ENCODE measurements around the gene NCKAP5.
"Not testable (repeated sequence)": the region's sequence is repeated elsewhere in the genome, so short reads cannot be mapped to it uniquely, and the experiment has no call there.

Gene NCKAP5

DNA sequence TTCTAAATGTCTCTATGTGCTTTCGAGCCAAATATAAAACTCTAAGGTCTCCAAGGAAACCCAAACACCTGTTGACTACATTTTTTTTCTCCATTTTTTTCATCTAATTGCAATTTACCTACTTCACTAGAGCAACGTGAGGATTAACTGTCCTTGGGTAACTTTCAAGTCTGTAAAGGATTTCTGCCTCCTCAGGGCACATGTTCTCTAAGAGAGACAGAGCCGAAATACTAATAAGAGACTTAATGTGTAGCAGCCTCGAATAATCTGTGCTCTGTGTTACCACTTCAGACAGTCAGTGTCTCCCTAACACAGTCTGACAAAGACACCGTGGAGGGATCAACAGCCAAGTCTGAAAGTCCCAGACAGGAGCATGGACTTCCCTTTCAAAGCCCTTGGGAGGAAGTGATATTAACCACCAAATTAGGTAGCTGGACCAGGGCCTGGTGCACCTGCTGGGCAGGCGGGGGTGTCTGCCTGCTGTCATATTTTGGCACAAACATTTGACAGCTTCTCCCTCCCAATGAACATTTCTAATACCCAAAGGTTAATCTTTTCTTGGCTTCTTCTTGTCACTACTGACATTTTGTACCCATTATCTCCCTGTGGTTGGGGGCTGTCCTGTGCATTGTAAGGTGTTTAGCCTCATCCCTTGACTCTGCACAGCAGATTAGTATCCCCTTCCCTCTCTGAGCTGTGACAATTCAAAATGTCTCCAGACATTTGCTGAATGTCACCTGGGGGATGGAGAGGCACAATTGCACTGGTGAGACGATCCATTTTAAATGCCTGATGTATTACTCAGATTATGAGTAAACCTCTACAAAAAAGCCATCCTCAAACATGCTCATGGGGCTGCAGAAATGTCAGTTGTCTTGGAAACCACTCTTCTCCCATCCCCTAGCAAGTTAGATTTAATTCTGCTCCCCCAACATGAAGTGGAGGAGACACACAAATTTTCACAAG lies 852.6 kb downstream of the NCKAP5 start:
- no peak for DNase-seq (ENCODE audit: low read depth)

DNA sequence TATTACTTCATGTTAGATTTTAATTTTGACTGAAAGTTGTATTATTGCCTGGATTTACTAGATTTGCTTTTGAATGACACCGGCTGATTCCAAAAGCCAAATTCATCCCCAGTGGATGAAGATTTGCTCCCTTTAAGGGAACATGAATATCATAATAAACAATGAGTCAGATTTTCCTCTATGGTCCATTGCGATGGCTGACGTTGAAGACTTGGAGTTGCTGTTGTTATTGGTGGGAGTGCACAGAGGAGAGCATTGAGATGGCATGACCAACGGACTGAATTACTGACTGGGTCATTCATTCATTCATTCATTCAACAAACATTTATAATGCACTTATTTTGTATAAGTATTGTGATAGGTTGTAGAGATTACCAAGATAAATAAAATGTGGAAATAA lies 864.9 kb downstream of the NCKAP5 start:
- DNase-seq (ENCODE audit: low read depth) = no peak

DNA sequence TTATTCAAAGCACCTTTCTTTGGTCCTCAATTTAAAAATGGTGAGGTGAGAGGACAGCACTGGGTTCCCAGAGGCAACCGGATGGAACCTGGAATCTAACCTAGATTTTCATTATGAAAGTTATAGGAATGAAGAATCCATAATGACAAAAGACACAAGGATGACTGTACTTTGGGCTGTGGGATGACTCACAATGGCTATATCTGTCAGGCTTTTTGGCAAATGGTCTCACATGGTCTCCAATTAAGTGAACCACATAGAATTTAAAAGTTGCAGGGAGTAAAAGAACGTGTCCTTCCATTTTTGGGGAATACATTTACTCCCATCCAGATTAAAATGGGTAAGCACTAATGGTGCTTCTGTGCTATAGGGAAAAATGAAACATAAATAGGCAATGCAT lies 866.5 kb downstream of the NCKAP5 start:
- DNase-seq (ENCODE audit: low read depth) = no peak

DNA sequence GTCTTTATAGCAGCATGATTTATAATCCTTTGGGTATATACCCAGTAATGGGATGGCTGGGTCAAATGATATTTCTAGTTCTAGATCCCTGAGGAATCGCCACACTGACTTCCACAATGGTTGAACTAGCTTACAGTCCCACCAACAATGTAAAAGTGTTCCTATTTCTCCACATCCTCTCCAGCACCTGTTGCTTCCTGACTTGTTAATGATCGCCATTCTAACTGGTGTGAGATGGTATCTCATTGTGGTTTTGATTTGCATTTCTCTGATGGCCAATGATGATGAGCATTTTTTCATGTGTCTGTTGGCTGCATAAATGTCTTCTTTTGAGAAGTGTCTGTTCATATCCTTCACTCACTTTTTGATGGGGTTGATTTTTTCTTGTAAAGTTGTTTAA lies 868.5 kb downstream of the NCKAP5 start:
- not testable (repeated sequence) for DNase-seq (ENCODE audit: low read depth)

DNA sequence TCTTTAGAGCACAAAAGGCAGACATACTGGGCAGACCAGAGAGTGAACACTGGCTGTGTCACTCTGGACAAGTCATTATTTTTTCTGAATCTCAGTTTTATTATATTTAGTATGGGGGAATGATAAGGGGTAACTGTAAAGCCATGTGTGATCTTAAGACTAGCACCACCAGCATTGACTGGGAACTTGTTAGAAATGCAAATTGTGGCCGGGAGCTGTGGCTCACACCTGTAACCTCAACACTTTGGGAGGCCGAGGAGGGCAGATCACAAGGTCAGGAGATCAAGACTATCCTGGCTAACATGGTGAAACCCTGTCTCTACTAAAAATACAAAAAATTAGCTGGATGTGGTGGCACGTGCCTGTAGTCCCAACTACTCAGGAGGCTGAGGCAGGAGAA lies 869.9 kb downstream of the NCKAP5 start:
- not testable (repeated sequence) for DNase-seq (ENCODE audit: low read depth)

DNA sequence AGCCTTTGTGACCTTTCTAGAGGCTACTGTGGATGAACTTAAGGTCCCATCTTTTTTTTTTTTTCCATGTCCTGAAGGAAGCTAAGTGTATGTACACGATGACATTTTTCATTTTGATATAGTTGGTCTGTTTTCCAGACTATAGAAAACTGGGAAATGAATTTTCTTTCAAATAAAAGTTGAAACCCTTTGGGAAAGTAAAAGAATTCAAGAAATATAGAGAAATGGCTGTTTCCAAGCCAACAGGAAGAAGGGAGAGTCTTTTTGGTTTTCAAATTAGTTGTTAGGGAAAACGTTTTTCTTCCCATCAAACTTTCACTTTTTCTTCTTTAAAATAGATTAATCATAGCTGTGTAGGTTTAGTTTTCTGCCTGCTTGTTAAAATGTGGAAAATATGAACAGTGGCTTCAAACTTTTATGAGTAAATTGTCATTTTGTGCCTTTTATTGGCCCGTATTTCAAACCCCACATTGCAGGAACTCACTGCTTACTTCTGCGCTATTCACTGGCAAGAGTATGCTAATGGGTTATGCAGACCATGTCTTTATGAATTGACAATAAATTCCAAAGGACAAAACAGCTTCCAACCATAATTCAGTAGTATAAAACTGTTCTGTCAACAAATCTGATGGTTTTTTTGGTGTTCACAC lies 870.6 kb downstream of the NCKAP5 start:
- no peak for DNase-seq (ENCODE audit: low read depth)

DNA sequence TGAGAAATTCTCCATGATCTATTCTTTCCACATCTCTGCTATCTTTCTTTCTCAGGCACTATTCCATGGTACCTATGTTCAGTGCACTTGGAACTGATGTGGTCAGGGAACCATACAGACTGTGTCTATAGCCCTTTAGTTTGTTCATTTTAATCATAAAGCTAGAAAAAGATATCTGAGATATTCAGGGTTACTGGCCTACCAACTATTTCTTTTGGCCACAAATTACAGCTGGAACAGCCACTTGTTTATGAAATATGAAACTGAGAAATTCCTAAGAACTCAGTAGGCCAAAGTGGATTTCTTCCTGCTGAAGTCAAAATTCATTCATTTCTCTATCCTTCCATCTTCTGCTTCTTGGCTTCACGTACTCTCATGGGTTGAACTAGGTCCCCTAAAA lies 875.4 kb downstream of the NCKAP5 start:
- no peak for DNase-seq (ENCODE audit: low read depth)

DNA sequence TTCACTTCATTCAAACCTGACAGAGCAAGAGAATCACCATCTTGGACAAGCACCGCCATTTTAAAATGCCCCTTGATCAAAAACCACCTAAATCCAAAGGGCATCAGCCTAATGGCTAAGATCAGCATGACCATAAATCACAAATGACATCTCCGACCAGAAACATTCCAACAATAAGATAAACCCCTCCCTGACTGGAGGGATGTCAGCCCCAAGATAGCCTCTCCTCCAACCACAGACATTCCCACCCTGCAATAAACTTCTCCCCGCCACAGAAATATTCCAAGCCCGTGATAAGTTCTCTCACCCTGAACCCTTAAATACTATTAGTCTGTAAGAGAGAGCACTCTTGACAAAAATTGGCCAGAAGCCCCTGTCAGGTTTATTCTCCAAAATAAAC lies 876.7 kb downstream of the NCKAP5 start:
- no peak for DNase-seq (ENCODE audit: low read depth)

DNA sequence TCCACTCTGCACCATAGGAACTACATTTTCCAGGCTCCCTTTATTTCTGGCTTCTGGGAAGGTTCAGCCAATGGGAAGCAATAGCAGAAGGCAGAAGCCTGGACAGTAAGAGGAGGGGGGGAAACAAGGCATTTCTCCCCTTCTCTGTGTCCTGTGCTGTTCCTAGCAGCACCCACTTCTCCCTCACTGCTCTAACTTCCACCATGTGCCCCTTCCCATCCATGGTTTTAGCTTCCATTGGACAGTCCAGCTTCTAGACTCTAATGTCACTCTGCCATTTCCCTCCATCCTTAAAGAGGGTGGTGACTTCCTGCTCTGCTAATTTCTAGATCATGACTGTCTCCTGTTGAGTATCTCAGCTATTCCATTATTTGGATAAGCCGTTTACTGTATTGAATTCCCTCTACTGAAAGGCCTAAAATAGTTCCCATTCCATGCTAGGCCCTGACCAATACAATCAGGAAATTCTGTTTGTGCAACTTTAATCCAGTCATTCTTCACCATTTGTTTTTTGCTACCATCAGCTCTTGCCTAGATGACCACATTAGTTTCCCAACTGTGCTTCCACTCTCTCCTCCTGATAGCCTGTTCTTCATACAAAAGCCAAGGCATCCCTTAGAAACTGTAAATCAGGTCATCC lies 877.5 kb downstream of the NCKAP5 start:
- no peak for DNase-seq (ENCODE audit: low read depth)

DNA sequence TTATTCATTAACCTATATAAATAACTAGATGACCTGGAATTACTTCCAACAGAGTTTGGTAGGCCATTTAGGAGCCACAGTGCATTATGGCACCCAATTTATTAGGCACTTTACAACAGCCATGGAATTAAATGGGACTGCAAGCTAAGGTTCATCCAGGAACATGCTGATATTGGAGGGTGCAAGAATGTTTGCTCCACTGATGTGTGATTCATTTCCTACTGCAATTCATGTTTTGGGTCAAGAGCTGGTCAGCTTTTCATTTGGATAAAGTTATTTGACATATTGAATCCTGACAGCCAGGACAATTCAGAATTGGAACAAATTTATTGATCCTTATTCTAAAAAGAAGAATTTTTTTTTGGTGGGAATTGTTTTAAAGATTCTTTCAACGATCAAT lies 886.5 kb downstream of the NCKAP5 start:
- DNase-seq (ENCODE audit: low read depth) = no peak

DNA sequence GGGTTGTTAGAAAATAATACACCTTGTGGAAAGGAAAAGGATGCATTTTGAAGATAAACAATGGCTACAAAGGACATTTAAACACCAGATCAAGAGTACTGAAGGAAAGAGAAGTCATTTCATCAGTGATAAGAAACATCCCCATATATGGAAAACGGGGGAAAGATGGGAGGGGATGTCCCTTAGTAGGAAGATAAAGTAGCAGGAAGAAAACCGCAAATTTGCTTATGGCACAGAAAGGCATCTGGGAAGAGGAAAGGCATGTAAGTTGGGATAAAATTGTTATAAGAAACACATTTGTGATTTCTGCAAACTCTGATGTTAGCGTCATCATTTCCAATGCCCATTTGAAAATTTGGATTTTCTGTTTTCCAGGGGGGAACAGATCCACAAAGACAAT lies 887.7 kb downstream of the NCKAP5 start:
- DNase-seq (ENCODE audit: low read depth) = no peak

DNA sequence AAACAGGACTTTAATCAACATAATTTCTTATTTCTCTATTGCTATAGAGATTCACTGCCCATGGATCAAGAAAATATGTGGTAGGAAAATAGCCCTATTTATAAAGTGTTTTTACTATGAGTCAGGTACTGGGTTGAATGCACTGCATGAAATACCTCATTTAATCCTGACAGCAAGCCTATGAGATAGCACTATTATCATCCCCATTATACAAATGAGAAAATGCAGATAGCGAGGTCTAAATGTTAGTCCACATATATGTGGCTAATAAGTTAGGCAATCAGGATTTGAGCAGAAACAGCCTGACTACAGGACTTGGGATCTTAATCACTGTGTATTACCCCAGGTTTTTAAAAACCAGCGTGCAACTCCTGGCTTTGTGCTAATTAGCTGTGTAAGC lies 889.8 kb downstream of the NCKAP5 start:
- DNase-seq (ENCODE audit: low read depth) = no peak

DNA sequence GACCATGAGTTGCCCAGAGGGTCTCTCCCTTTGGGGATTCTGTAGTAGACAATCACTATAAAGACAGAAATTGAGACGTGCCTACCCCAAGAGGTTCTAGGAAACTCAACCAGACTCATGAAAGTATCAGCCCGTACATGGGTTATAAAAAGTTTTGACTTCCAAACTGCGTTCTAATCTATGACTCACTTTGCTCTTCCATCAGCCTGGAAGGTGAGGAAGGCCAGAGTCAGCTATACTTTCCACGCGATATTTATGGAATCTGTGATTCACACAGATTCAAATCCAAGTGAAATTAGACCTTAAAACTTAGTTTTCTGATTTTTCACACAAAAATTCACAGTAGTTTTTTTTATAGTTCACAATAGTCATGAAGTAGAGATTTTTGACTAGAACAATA lies 890.6 kb downstream of the NCKAP5 start:
- no peak for DNase-seq (ENCODE audit: low read depth)

DNA sequence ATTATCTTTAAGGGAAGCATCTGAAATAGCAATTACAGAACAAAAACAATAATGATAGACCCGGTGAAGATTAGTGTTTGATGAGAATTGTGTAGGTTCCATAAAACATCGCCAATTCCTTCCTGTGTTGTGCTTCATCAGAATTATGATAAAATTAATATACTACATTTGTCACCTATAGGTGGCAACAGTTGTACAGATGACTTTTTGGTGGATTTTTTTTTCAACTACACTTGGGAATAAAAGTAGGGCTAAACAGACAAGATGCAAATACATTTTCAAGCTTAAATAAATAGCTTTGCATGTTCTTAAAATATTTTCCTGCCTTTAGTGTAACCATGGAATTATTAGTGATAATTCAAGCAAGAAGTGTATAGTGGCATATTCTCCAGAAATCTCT lies 891.3 kb downstream of the NCKAP5 start:
- DNase-seq (ENCODE audit: low read depth) = no peak

DNA sequence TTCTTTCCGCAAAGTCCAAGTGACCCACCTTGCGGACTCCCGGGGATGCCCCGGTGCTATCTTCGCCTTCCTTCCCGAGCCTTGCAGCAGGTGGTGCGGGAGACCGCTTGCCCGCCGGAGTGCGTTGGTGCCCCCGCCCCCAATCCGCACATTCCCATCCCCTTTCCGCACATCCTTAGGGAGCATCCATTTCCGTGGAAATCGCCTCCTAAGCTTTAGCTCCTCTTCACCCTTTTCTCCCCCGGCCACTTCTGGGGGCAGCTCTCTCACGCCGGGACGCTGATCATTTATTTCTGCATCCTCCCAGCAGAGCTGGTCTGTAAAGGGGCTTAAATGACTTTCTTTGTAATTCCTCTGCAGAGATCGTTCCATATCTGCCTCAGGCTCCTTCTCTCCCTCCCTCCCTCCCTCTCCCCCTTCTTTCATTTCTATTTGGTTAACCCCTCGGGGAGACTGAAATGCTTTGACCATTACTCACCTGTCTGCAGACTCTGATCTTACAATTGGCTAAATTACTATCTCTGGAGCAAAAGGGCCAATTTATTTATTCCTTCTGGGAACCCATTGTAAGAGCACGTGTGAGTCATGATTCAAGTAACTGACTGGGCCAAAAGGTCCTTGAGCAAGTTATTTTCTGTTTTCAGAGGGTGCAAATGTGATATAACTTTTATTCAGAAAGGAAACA lies 897.0 kb downstream of the NCKAP5 start:
- no peak for DNase-seq (ENCODE audit: low read depth)

DNA sequence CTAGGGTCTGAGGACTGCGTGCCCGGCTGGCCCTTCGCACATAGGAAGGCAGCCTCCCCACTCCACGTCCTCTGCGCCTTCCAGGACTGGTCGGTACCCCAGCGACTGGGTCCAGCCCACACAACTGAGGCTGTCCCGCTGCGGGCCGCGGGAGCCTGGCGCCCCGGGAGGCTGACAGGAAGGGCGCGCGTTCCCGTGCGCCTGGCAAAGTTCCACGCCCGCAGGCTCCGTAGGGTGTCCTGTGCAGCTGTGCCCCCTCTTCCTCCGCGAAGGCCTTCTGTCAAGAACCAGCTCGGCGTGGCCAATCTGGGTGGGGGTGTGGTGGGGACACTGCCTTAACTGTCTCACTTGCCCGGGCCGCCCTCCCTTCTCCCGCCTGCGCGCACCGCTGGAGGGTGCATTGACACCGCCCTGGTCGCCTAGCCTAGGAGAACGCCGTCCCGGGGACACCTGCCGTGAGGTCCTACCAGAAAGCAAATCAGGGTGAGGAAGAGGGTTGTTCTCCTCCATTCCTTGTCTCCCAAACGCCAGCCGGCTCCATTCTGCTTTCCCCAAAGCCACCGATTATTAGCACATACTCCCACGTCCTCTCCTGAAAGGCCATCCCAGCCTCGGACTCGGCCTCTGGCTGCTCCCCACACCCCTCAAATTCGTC lies 897.6 kb downstream of the NCKAP5 start:
- DNase-seq (ENCODE audit: low read depth) = no peak

DNA sequence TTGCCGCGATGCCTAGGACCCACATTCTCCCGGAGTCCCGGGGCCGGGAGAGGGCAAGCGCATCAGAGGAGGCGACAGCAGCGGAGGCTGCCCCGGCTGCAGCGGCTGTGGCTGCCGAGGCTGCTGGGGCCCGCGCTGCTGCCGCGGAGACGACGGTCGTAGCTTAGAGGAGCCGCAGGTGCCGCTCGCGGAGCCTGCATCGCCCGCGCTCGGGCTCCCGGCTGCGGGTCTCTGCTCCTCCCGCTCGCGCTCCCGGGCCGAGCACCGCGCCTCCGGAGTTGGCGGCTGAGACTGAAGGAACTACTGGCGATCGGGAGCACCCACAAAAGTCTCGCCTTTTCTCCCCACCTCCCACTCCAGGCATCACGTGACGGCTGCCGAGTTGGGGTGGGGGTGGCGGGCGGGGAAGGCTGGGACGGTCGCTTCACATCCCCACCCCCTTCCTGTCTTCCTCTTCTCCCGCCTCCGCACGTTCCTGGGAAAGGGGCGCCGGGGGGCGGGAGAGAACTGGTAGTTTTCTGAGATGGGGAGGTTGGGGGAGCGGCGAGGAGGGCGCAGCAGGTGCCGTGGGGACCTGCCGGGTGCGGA lies 898.3 kb downstream of the NCKAP5 start, which contains the start of gene LYPD1:
Gene LYPD1, minus strand, starts transcription at position 298 of the 588 bp plus-strand sequence. Its CDS starts 273 bp downstream, at position 25.
- no peak for DNase-seq (ENCODE audit: low read depth)

DNA sequence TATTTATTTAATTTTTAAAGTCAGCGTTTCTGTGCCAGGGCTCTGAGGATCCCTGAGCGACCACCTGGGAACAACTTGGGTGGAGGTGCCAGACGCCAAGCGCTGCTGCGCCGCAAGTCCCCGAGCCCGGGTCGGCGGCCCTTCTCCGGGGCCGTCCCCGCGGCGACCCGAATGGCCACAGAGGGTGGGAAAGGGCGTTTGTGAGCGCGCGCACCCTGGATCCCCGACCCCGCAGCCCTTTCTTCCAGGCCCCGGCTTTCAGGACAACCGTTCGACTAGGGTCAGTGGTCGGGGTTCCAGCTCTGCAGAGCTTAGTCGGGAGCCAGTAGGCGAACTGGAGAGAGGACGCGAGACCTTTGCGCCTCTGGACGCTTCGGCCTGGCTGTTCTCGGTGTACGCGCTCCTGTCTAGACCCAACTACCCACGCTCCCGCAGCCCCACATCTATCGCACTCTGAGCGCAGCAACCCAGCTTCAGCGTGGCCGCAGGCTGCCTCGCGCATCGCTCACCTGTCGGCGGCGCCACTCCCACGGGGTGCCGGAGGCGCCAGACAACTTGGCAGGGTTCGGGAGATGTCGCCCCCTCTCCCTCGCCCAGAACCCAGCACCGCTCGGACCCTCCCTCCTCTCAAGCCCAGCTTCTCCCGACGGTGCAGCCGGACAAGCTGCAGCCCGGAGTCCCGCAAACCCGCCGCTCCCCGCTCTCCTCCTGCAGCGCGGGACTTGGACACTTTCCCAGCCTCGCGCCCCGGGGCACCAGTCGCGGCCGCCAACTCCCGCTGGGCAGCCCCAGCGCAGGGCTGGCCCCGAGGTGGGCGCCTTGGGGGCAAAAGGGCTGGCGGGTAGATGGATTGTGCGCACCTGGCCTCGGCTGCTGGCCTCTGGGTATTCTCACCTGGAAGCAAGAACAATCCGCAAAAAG lies 899.0 kb downstream of the NCKAP5 start:
- no peak for DNase-seq (ENCODE audit: low read depth)

DNA sequence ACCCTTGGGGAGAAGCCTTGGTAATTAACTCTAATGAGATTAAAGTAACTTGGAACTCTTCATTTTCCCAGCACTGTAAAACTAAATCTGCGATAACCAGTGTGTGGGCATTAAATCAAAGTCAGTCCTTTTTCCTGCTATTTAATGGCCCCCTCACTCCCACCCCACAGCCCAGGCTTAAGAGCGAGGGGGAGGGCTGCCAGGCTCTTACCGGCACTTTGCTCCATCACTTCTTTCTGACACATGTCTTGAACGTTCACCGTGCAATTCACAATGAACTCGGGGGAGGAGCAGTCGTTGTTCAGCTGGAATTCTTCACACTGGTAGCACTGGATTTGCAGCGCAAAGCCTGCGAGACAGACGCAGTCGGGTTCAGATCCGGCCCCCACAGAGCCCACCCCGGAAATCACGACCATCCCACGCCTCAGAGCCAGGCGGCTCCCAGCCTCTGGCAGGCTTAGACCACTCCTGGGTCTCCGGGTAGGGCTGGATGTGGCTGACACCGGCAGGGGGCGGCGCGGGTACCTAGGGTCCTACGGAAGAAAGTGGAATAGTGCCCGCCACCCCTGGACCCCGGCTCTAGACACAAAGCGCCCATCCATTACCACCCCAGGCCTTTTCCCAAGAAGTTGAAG lies 900.0 kb downstream of the NCKAP5 start:
- DNase-seq (ENCODE audit: low read depth) = no peak

DNA sequence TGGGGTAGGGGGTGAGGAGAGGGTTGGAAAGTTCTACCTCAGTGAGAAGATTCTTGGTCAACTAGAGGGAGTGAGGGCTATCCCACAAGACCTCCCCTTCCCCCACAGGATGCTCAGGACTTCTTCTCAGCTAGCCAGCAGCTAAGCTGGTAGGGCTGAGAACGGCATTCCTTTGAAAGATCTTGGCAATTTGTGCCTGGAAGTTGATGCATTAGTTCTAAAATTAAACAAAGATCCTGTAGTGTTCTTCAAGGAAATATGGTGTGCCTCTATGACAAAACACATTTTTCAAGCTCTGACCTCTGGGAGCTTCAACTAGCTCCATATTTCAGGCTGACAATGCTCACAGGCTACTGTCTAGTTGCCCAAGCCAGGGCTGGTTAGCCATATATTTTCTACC lies 900.6 kb downstream of the NCKAP5 start:
- DNase-seq (ENCODE audit: low read depth) = no peak
